K562 (cell line): ENCODE measurements around the gene MOB3C. TPM values are rescaled to one million over a fixed set of nuclear protein-coding genes. Genes with fewer than 3 reads are reported as not detected.

Source experiments
- ATAC-seq: fragments of 200-7000 bp; cut with Tn5 transposase; 3 replicates; pipeline ENCODE4 v1.9.1; 2020; ENCODE audit warnings: moderate library complexity
- BruUV-seq: library from RNA; stranded (reverse); fragments of 400-500 nt; replicated peaks from 2 replicates; lab custom pipeline; 2021; lab: Mats Ljungman, UMichigan
- CTCF ChIA-PET: fragments of 300-600 bp; formaldehyde crosslinking; extraction: SDS; loops from one replicate; lab custom pipeline; 2021; ENCODE audit warnings: low intra/inter-chr PET ratio; lab: Yijun Ruan, JAX
- POLR2A ChIA-PET: fragments of 300-600, 350-650 bp; sonication (Branson Sonifier 250); formaldehyde crosslinking; extraction: SDS; loops from one replicate; lab custom pipeline; 2021; ENCODE audit warnings: antibody characterized with exemption, inconsistent platforms; lab: Yijun Ruan, JAX
- DNase-seq, 4 experiments: peaks; one replicate each; pipeline versions ENCODE4 v3.0.0 to v3.0.0-alpha.2; 2011 to 2018; ENCODE audit warnings: low spot score in 3 of 4, mixed read lengths in 3 of 4; ENCODE audit errors: extremely low read depth in 1 of 4
- FAIRE-seq: peaks from 2 replicates; lab custom pipeline; 2011; peaks lifted over from hg19 to GRCh38; lab: Jason Lieb, UNC
- H2AFZ ChIP-seq: 2 replicates; pipeline ENCODE4 v1.6.0; 2011; ENCODE audit warnings: low read depth, low read length, control low read depth, inconsistent platforms
- H3K27ac ChIP-seq: fragments of 200-600 bp; 3 replicates; pipeline ENCODE4 v1.8.0; 2011; ENCODE audit warnings: low read depth, mild to moderate bottlenecking, control low read depth, inconsistent platforms, low read length, moderate library complexity, mixed read lengths; ENCODE audit errors: extremely low read depth
- H3K27me3 ChIP-seq, 2 experiments: fragments of 300-600 bp in 1 of 2; 2 replicates in 1 of 2; 3 replicates in 1 of 2; pipeline versions ENCODE4 v1.6.0 to v1.8.0; 2011; ENCODE audit warnings: inconsistent platforms in 2 of 2, low read length in 2 of 2, mild to moderate bottlenecking in 1 of 2, mixed read lengths in 1 of 2, moderate library complexity in 1 of 2; ENCODE audit not compliant: control insufficient read depth in 2 of 2, insufficient read depth in 2 of 2
- H3K36me3 ChIP-seq: fragments of 300-600 bp; 3 replicates; pipeline ENCODE4 v1.8.0; 2011; ENCODE audit warnings: mild to moderate bottlenecking, low read length, inconsistent platforms; ENCODE audit not compliant: control insufficient read depth, insufficient read depth
- H3K4me1 ChIP-seq, 2 experiments: fragments of 200-600 bp in 1 of 2; replicated peaks in 1 of 2; 2 replicates in 1 of 2; 3 replicates in 1 of 2; pipeline versions ENCODE4 v1.5.1 to v1.8.0; 2011; ENCODE audit warnings: inconsistent platforms in 2 of 2, low read length in 2 of 2, mild to moderate bottlenecking in 1 of 2, mixed read lengths in 1 of 2, moderate library complexity in 1 of 2; ENCODE audit not compliant: control insufficient read depth in 2 of 2, insufficient read depth in 2 of 2
- H3K4me2 ChIP-seq: 2 replicates; pipeline ENCODE4 v1.6.1; 2011; ENCODE audit warnings: low read length, control low read depth, inconsistent platforms, mixed read lengths; ENCODE audit not compliant: insufficient read depth
- H3K4me3 ChIP-seq: fragments of 200-600 bp; sonication (generic), shearing (Covaris generic); 2 replicates; pipeline ENCODE4 v1.5.1; 2016; ENCODE audit warnings: control low read depth, inconsistent platforms
- H3K79me2 ChIP-seq: fragments of 200-600 bp; 3 replicates; pipeline ENCODE4 v1.8.0; 2011; ENCODE audit warnings: low read length, inconsistent platforms; ENCODE audit not compliant: control insufficient read depth, insufficient read depth
- H3K9ac ChIP-seq, 2 experiments: 2 replicates each; pipeline versions ENCODE4 v1.6.0 to v1.6.1; 2011; ENCODE audit warnings: low read depth in 2 of 2, low read length in 2 of 2, control low read depth in 1 of 2, inconsistent platforms in 1 of 2, mild to moderate bottlenecking in 1 of 2, mixed read lengths in 1 of 2; ENCODE audit not compliant: insufficient read depth in 1 of 2
- H3K9me1 ChIP-seq: one replicate; pipeline ENCODE4 v1.6.0; 2011; ENCODE audit warnings: inconsistent platforms, mild to moderate bottlenecking, low read length, moderate library complexity; ENCODE audit not compliant: control insufficient read depth, insufficient read depth
- H3K9me3 ChIP-seq: replicated peaks from 2 replicates; pipeline ENCODE4 v1.5.1; 2011; ENCODE audit warnings: low read depth, low read length, inconsistent platforms; ENCODE audit not compliant: control insufficient read depth, insufficient read depth
- H4K20me1 ChIP-seq: replicated peaks from 2 replicates; pipeline ENCODE4 v1.6.1; 2011; ENCODE audit warnings: low read length, inconsistent platforms, mixed read lengths; ENCODE audit not compliant: control insufficient read depth, insufficient read depth
- NRF1 ChIP-seq, 2 experiments: fragments of 450-650 bp; IDR thresholded peaks in 1 of 2; conservative IDR thresholded peaks in 1 of 2; 2 replicates each; pipeline ENCODE4 v1.6.1; 2014; ENCODE audit warnings: mild to moderate bottlenecking in 2 of 2
- SIN3B ChIP-seq: fragments of 450-650 bp; IDR thresholded peaks from 2 replicates; pipeline ENCODE4 v1.6.1; 2017; ENCODE audit warnings: low read depth, mild to moderate bottlenecking, moderate library complexity
- STAT5B ChIP-seq: fragments of 250-450 bp; sonication (Bioruptor Pico); IDR thresholded peaks from 2 replicates; pipeline ENCODE4 v1.8.0; 2021; ENCODE audit warnings: mild to moderate bottlenecking, inconsistent platforms
- THRAP3 ChIP-seq: fragments of 450-650 bp; IDR thresholded peaks from 2 replicates; pipeline ENCODE4 v1.6.1; 2016; ENCODE audit warnings: mild to moderate bottlenecking, inconsistent platforms, borderline replicate concordance
- ZBTB17 ChIP-seq: fragments of 450-650 bp; formaldehyde crosslinking; IDR thresholded peaks from 2 replicates; pipeline ENCODE4 v1.4.0; 2020; ENCODE audit warnings: mild to moderate bottlenecking
- ZKSCAN3 ChIP-seq: fragments of 250-450 bp; sonication (Bioruptor Pico); IDR thresholded peaks from 2 replicates; pipeline ENCODE4 v1.4.0; 2020
- ZNF134 ChIP-seq: fragments of 250-450 bp; sonication (Bioruptor Pico); conservative IDR thresholded peaks from 2 replicates; pipeline ENCODE4 v1.4.0; 2020
- ZNF274 ChIP-seq: IDR thresholded peaks from 2 replicates; pipeline ENCODE4 v1.6.1; 2011; ENCODE audit warnings: low read depth, mild to moderate bottlenecking, low read length, moderate library complexity, borderline replicate concordance
- ZNF3 ChIP-seq: fragments of 250-450 bp; sonication (Bioruptor Pico); IDR thresholded peaks from 2 replicates; pipeline ENCODE4 v1.5.0; 2021; ENCODE audit warnings: mild to moderate bottlenecking, moderate library complexity
- ZNF699 ChIP-seq: fragments of 250-450 bp; sonication (Bioruptor Pico); IDR thresholded peaks from 2 replicates; pipeline ENCODE4 v1.8.0; 2021; ENCODE audit warnings: mild to moderate bottlenecking, moderate library complexity; ENCODE audit not compliant: insufficient replicate concordance
- WGBS: fragments of 100-300 bp; shearing (Covaris generic); methylation state at CpG from one replicate; pipeline ENCODE4 v1.1.6; 2016; ENCODE audit warnings: low coverage, mixed read lengths; ENCODE audit not compliant: insufficient coverage; ENCODE audit errors: missing lambda C conversion rate; 5-methylcytosine and 5-hydroxymethylcytosine counted together
- in situ Hi-C: fragments of 300-500 bp; cut with MboI; formaldehyde crosslinking; loops from 4 replicates; pipeline ENCODE4 v1.15.0; 2018; ENCODE audit warnings: inconsistent platforms, mixed read lengths
- intact Hi-C: fragments of 100-400 bp; cut with micrococcal nuclease; formaldehyde crosslinking; loops from 2 replicates; pipeline ENCODE4 v1.14.2; 2022
- polyA plus RNA-seq, 8 experiments: library from polyadenylated mRNA; depleted of rRNA in 4 of 8; stranded (reverse) in 5 of 8; unstranded in 3 of 8; fragments of >200 nt; fragmentation: Nextera tagmentation in 2 of 8; fragmentation: Illumina TruSeq in 1 of 8; extraction: Ambion mirVana in 2 of 8; extraction: Trizol in 1 of 8; gene quantifications; 2 replicates each; pipeline versions ENCODE4 v1.2.1 to v1.2.3, GENCODE V29; 2011 to 2014; ENCODE audit warnings: inconsistent platforms in 1 of 8, missing spikeins in 1 of 8
- total RNA-seq, 7 experiments: library from RNA; depleted of rRNA in 6 of 7; stranded (reverse); fragments of >200 nt in 6 of 7; fragmentation: Illumina TruSeq in 2 of 7; extraction: Trizol in 2 of 7; gene quantifications; 2 replicates each; pipeline versions ENCODE4 v1.2.1 to v1.2.3, GENCODE V29; 2011 to 2021; ENCODE audit warnings: low replicate concordance in 1 of 7
- TF ChIP-seq, protein P1 (sequence below): fragments of 250-450 bp; sonication (Bioruptor Pico); IDR thresholded peaks from 2 replicates; pipeline ENCODE4 v1.6.1; 2021; ENCODE audit warnings: mild to moderate bottlenecking
- TF ChIP-seq, protein P2 (sequence below): sonication (generic); IDR thresholded peaks from 2 replicates; pipeline ENCODE4 v1.6.1; 2016
- TF ChIP-seq, protein P3 (sequence below): fragments of 250-450 bp; sonication (Bioruptor Pico); IDR thresholded peaks from 2 replicates; pipeline ENCODE4 v1.5.0; 2021
- TF ChIP-seq, protein P4 (sequence below): fragments of 450-650 bp; IDR thresholded peaks from 2 replicates; pipeline ENCODE4 v1.6.1; 2016; ENCODE audit warnings: borderline replicate concordance
- TF ChIP-seq, protein P5 (sequence below): fragments of 250-450 bp; sonication (Bioruptor Pico); IDR thresholded peaks from 2 replicates; pipeline ENCODE4 v1.8.0; 2022; ENCODE audit warnings: inconsistent platforms, mild to moderate bottlenecking, moderate library complexity, borderline replicate concordance
- TF ChIP-seq, protein P6 (sequence below): fragments of 450-650 bp; IDR thresholded peaks from 2 replicates; pipeline ENCODE4 v1.6.1; 2016; ENCODE audit warnings: mild to moderate bottlenecking

MOB3C gene
- total and polyA plus RNA-seq, 9 of the 15 experiments (the other 6 are each of a cell fraction or from before 2014, with no cell fraction given), result 1.0 to 7.5 (median 3.7) TPM

DNA sequence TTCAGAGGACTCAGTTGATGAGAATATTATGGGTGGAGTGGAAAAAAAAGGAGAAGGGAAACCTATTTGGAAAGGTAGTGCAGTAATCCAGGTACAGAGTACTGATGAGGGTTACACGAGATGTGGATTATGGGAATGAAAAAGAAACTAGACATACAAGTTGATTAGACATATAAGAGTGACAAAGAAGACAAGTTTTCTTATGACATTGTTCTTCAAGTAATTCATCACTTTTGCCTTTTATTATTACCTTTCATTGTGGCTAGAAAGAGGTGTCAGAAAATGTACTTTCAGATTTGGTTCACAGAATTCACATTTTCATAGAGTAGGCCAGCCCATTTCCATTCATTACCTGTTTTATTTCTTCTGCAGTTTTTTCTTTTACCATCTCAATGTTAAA is 41.2 kb upstream of the MOB3C start:
- no peaks in the 10 kb centered on the region for H3K4me1 ChIP-seq
- TF ChIP-seq ZNF274 (no peak), SIN3B (no peak), ZNF3 (CRISPR knock-in tag) (no peak), ZBTB17 (CRISPR knock-in tag) (no peak), ZNF134 (CRISPR knock-in tag) (no peak), NRF1 (conservative IDR thresholded peaks at IDR 0.05 in 1 of 2, IDR thresholded peaks at IDR 0.05 in 1 of 2) (no peak), STAT5B (CRISPR knock-in tag) (no peak), ZNF699 (CRISPR knock-in tag) (no peak), THRAP3 (no peak), ZKSCAN3 (CRISPR knock-in tag) (no peak)
- TF ChIP-seq, protein P1, sequence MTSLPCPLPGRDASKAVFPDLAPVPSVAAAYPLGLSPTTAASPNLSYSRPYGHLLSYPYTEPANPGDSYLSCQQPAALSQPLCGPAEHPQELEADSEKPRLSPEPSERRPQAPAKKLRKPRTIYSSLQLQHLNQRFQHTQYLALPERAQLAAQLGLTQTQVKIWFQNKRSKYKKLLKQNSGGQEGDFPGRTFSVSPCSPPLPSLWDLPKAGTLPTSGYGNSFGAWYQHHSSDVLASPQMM (CRISPR knock-in tag), result no peak
- TF ChIP-seq, protein P2, sequence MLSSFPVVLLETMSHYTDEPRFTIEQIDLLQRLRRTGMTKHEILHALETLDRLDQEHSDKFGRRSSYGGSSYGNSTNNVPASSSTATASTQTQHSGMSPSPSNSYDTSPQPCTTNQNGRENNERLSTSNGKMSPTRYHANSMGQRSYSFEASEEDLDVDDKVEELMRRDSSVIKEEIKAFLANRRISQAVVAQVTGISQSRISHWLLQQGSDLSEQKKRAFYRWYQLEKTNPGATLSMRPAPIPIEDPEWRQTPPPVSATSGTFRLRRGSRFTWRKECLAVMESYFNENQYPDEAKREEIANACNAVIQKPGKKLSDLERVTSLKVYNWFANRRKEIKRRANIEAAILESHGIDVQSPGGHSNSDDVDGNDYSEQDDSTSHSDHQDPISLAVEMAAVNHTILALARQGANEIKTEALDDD, result no peak
- TF ChIP-seq, protein P3, sequence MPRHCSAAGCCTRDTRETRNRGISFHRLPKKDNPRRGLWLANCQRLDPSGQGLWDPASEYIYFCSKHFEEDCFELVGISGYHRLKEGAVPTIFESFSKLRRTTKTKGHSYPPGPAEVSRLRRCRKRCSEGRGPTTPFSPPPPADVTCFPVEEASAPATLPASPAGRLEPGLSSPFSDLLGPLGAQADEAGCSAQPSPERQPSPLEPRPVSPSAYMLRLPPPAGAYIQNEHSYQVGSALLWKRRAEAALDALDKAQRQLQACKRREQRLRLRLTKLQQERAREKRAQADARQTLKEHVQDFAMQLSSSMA (CRISPR knock-in tag), result no peak
- TF ChIP-seq, protein P4, sequence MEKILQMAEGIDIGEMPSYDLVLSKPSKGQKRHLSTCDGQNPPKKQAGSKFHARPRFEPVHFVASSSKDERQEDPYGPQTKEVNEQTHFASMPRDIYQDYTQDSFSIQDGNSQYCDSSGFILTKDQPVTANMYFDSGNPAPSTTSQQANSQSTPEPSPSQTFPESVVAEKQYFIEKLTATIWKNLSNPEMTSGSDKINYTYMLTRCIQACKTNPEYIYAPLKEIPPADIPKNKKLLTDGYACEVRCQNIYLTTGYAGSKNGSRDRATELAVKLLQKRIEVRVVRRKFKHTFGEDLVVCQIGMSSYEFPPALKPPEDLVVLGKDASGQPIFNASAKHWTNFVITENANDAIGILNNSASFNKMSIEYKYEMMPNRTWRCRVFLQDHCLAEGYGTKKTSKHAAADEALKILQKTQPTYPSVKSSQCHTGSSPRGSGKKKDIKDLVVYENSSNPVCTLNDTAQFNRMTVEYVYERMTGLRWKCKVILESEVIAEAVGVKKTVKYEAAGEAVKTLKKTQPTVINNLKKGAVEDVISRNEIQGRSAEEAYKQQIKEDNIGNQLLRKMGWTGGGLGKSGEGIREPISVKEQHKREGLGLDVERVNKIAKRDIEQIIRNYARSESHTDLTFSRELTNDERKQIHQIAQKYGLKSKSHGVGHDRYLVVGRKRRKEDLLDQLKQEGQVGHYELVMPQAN, result no peak
- TF ChIP-seq, protein P5, sequence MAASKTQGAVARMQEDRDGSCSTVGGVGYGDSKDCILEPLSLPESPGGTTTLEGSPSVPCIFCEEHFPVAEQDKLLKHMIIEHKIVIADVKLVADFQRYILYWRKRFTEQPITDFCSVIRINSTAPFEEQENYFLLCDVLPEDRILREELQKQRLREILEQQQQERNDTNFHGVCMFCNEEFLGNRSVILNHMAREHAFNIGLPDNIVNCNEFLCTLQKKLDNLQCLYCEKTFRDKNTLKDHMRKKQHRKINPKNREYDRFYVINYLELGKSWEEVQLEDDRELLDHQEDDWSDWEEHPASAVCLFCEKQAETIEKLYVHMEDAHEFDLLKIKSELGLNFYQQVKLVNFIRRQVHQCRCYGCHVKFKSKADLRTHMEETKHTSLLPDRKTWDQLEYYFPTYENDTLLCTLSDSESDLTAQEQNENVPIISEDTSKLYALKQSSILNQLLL (CRISPR knock-in tag), result no peak
- TF ChIP-seq, protein P6, sequence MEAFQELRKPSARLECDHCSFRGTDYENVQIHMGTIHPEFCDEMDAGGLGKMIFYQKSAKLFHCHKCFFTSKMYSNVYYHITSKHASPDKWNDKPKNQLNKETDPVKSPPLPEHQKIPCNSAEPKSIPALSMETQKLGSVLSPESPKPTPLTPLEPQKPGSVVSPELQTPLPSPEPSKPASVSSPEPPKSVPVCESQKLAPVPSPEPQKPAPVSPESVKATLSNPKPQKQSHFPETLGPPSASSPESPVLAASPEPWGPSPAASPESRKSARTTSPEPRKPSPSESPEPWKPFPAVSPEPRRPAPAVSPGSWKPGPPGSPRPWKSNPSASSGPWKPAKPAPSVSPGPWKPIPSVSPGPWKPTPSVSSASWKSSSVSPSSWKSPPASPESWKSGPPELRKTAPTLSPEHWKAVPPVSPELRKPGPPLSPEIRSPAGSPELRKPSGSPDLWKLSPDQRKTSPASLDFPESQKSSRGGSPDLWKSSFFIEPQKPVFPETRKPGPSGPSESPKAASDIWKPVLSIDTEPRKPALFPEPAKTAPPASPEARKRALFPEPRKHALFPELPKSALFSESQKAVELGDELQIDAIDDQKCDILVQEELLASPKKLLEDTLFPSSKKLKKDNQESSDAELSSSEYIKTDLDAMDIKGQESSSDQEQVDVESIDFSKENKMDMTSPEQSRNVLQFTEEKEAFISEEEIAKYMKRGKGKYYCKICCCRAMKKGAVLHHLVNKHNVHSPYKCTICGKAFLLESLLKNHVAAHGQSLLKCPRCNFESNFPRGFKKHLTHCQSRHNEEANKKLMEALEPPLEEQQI, result no peak

More for the DNA sequence above, 41.2 kb upstream of the MOB3C start:
- Histone ChIP-seq H3K79me2 (no peaks in the 10 kb centered on the region), H3K27ac (no peak overlapping the region), H3K36me3 (peaks cover 25% of the 10 kb centered on the region; the same call in 2 of the 3 replicates), H3K4me3 (no peak overlapping the region), H3K9me1 (no peaks in the 10 kb centered on the region), H2AFZ (no peak overlapping the region), H3K9ac (no peak overlapping the region), H3K9me3 (no peaks in the 10 kb centered on the region), H3K4me2 (no peak overlapping the region), H3K27me3 (no peaks in the 10 kb centered on the region), H4K20me1 (no peaks in the 10 kb centered on the region)
- no TSS peak for BruUV-seq
- no peak for ATAC-seq
- ChIA-PET POLR2A (interaction anchor here (0.6 to 1.2 kb wide), 3 partner anchors 12 to 30 kb away, joined by 3 to 4 read pairs (median 3); no protein-coding TSS in a partner anchor), CTCF (no interaction called here)
- in situ Hi-C loops (no loop called here), intact Hi-C loops (no loop called here)
- WGBS, result 79% methylated on average over 1 of the region's 1 CpG
- FAIRE-seq, result no peak
- DNase-seq, result no peak
